Stimulated activated CD4-positive, alpha-beta T cell treated with anti-CD3 and anti-CD28 coated beads, Interleukin-4, amount 100 ng/mL, for 1 hour (primary cell): ENCODE results near the gene PHKA1.
"Not testable (repeated sequence)": the region's sequence is repeated elsewhere in the genome, so short reads cannot be mapped to it uniquely, and the experiment has no call there.

Experiments
- DNase-seq: peaks from one replicate; pipeline ENCODE4 v3.0.0-alpha.2; 2020

PHKA1 gene

GRCh38 chrX:72713599-72714477, at the start of gene PHKA1:
PHKA1 (minus strand) TSS chrX:72714306; CDS start chrX:72713880, 426 bp downstream.
- DNase-seq, result peak; percentile 62

GRCh38 chrX:72760454-72760853, 46.3 kb upstream of the PHKA1 start:
- DNase-seq, result not testable (repeated sequence)

- DNase-seq, result not testable (repeated sequence)
Observed at GRCh38 chrX:72748545-72748944, 34.4 kb upstream of the PHKA1 start.

- DNase-seq, result not testable (repeated sequence)
Observed at GRCh38 chrX:72745546-72745945, 31.4 kb upstream of the PHKA1 start.

- DNase-seq, result no peak
Observed at GRCh38 chrX:72735561-72735960, 21.5 kb upstream of the PHKA1 start.

GRCh38 chrX:72733636-72734035, 19.5 kb upstream of the PHKA1 start:
- DNase-seq, result not testable (repeated sequence)

- DNase-seq, result no peak
Observed at GRCh38 chrX:72727846-72728245, 13.7 kb upstream of the PHKA1 start.

GRCh38 chrX:72716766-72717165, 2.7 kb upstream of the PHKA1 start:
- DNase-seq, result no peak

- no peak for DNase-seq
Observed at GRCh38 chrX:72715546-72715945, 1.4 kb upstream of the PHKA1 start.

- DNase-seq, result peak; percentile 1
Observed at GRCh38 chrX:72714478-72714916, 391 bp upstream of the PHKA1 start.

GRCh38 chrX:72713130-72713529, 976 bp downstream of the PHKA1 start:
- DNase-seq, result no peak

- no peak for DNase-seq
Observed at GRCh38 chrX:72712094-72712755, 1.9 kb downstream of the PHKA1 start.

GRCh38 chrX:72705814-72706213, 8.3 kb downstream of the PHKA1 start:
- DNase-seq, result no peak

GRCh38 chrX:72705111-72705510, 9.0 kb downstream of the PHKA1 start:
- no peak for DNase-seq

GRCh38 chrX:72694170-72694569, 19.9 kb downstream of the PHKA1 start:
- no peak for DNase-seq

- DNase-seq, result no peak
Observed at GRCh38 chrX:72693477-72693876, 20.6 kb downstream of the PHKA1 start.

- DNase-seq, result no peak
Observed at GRCh38 chrX:72687396-72687795, 26.7 kb downstream of the PHKA1 start.

- DNase-seq, result no peak
Observed at GRCh38 chrX:72685810-72686456, 28.2 kb downstream of the PHKA1 start.

- no peak for DNase-seq
Observed at GRCh38 chrX:72685018-72685417, 29.1 kb downstream of the PHKA1 start.

GRCh38 chrX:72683631-72684030, 30.5 kb downstream of the PHKA1 start:
- no peak for DNase-seq

GRCh38 chrX:72676465-72676864, 37.6 kb downstream of the PHKA1 start:
- DNase-seq, result no peak

- DNase-seq, result not testable (repeated sequence)
Observed at GRCh38 chrX:72673951-72674350, 40.2 kb downstream of the PHKA1 start.

- not testable (repeated sequence) for DNase-seq
Observed at GRCh38 chrX:72669508-72669907, 44.6 kb downstream of the PHKA1 start.

- no peak for DNase-seq
Observed at GRCh38 chrX:72666451-72666850, 47.7 kb downstream of the PHKA1 start.
